GM12865 (cell line): ENCODE results near the gene TTLL1.
"Not testable (repeated sequence)": the region's sequence is repeated elsewhere in the genome, so short reads cannot be mapped to it uniquely, and the experiment has no call there.

Experiments
- DNase-seq: peaks from one replicate; pipeline ENCODE4 v3.0.0; 2010; ENCODE audit warnings: low read depth
- H3K4me3 ChIP-seq: 2 replicates; pipeline ENCODE4 v1.5.1; 2011; ENCODE audit warnings: mild to moderate bottlenecking, low read depth, low read length, control low read depth
- TF ChIP-seq, protein P1 (sequence below): IDR thresholded peaks from 2 replicates; pipeline ENCODE4 v1.5.1; 2011; ENCODE audit warnings: low read length, control low read depth, low read depth, inconsistent platforms; ENCODE audit not compliant: insufficient read depth; ENCODE audit errors: missing control alignments

Gene TTLL1

DNA sequence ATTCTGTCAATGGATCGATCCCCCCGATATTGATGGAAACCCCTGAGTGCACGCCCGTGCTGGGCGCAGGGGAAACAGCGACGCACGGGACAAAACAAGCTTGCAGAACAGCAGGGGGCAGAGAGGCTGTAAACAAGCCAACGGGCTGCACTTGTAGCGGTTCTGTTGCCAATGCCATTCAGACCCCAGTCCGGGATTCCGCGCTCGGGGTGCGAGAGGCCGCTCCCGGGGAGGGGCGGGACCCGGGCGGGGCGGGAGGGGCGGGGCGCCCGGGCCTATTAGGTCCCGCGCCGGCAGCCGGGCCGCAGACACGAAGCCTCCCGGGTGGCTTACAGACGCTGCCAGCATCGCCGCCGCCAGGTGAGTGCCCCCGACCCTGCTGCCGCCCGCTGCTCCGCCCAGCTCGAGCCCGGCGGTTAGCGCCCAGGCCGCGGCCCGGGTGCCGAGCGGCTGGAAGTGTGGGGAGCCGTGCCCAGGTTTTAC is 21.3 kb upstream of the TTLL1 start, which contains the start of gene BIK:
Gene BIK (plus strand): TSS at position 307 of the 483 bp plus-strand sequence. CDS start 13,273 bp downstream, outside the sequence.
- DNase-seq, result peak; percentile 82
- TF ChIP-seq, protein P1, sequence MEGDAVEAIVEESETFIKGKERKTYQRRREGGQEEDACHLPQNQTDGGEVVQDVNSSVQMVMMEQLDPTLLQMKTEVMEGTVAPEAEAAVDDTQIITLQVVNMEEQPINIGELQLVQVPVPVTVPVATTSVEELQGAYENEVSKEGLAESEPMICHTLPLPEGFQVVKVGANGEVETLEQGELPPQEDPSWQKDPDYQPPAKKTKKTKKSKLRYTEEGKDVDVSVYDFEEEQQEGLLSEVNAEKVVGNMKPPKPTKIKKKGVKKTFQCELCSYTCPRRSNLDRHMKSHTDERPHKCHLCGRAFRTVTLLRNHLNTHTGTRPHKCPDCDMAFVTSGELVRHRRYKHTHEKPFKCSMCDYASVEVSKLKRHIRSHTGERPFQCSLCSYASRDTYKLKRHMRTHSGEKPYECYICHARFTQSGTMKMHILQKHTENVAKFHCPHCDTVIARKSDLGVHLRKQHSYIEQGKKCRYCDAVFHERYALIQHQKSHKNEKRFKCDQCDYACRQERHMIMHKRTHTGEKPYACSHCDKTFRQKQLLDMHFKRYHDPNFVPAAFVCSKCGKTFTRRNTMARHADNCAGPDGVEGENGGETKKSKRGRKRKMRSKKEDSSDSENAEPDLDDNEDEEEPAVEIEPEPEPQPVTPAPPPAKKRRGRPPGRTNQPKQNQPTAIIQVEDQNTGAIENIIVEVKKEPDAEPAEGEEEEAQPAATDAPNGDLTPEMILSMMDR, result peak; percentile 41
- peak within 1 kb of the TSS; percentile 52 for H3K4me3 ChIP-seq

DNA sequence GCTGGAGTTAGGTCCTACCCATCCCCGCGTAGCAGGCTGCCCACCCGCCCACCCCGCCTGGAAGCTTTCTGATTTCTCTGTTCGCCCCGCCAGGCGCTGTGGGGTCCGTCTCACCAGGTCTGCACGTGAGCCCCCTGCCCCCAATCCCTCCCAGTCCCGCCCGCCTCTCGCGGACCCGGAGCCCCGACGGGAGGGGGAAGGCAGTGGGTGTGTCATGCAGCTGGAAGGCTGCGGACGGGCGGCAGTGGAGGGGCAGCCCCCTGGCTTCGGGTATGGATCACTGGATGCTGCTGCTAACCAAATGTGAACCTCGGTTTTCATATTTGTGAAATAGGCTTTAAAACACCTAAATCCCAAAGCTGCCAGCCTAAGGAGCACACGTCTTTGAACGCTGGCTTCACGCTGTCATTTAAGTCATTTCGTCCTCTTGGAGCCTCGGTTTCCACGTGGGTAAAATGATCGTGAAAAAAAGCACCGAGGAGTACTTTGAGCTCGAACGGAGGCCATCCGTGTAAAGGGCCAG is 20.8 kb upstream of the TTLL1 start:
- H3K4me3 ChIP-seq, result peak overlapping the region; percentile 52
- no peak for DNase-seq
- TF ChIP-seq, protein P1, result no peak

DNA sequence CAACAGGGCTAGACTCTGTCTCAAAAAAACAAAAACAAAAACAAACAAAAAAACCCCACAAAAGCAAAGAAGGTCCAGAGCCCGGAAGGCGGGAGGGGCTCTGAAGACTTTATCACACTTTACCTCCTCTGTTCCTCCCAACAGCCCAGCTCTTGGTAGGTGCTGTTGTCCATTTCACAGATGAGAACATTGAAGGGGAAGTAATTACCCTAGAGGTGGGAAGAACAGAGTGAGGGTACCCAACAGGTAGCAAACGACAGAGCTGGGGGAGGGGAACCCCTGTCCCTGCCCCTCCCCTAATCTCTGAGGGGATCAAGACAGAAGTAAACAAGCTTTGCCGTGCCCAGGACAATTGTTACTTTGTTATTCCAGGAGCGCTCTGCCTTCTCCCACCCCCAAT is 20.3 kb upstream of the TTLL1 start:
- TF ChIP-seq, protein P1, result no peak
- DNase-seq, result no peak
- no peak overlapping the region for H3K4me3 ChIP-seq

DNA sequence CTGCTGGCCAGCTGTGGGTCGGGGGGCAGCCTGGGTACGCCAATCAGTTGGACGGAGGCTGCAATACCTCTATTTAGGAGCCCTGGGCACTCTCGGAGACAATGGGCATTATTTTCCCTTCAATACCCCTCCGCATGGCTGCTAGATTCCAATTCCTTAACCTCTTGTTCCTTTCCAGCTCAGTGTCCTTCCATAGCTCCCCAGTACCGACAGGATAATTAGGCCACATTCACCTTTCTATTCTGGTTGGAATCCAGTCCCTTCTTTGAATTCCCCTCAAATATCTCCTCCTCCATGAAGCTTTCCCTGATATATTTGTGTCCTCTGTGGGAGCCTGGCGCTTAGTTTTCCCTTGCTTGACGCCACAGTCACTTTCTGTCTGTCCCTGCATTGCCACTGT is 17.1 kb upstream of the TTLL1 start:
- no peak overlapping the region for H3K4me3 ChIP-seq
- DNase-seq, result no peak
- TF ChIP-seq, protein P1, result no peak

DNA sequence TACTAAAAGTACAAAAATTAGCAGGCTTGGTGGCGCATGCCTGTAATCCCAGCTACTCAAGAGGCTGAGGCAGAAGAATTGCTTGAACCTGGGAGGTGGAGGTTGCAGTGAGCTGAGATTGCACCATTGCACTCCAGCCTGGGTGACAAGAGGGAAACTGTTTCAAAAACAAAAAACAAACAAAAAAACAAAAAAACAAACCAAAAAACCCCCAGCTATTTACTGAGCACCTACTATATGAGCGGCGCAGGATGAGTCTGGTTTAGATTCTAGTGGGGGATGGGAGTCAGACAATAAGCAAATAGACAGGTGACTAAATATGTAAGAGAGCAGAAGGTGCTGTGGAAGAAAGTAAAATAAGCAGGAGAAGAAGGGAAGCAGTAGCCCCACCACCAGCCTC is 15.8 kb upstream of the TTLL1 start:
- not testable (repeated sequence) for H3K4me3 ChIP-seq

DNA sequence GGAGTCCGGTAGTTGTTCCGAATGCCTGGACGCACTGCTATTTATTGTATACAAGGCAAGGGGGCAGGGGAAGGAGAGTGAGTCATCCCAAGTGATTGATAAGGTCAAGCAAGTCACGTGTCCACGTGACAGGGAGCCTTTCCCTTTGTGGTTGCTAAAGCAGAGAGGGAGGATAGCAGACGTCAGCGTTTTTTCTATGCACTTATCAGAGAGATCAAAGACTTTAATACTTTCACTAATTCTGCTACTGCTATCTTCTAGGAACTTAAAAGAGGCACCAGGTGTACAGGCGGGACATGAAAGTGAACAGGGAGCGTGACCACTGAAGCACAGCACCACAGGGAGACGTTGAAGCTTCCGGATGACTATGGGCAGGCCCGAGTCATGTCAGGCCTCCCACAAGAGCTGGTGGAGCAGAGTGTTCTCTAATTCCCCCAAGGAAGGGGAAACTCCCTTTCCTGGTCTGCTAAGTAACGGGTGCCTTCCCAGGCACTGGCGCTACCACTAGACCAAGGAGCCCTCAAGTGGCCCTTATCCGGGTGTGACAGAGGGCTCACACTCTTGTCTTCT is 14.9 kb upstream of the TTLL1 start:
- not testable (repeated sequence) for H3K4me3 ChIP-seq
- peak; percentile 76 for DNase-seq

More for the DNA sequence above, 15.8 kb upstream of the TTLL1 start:
- not testable (repeated sequence) for DNase-seq

DNA sequence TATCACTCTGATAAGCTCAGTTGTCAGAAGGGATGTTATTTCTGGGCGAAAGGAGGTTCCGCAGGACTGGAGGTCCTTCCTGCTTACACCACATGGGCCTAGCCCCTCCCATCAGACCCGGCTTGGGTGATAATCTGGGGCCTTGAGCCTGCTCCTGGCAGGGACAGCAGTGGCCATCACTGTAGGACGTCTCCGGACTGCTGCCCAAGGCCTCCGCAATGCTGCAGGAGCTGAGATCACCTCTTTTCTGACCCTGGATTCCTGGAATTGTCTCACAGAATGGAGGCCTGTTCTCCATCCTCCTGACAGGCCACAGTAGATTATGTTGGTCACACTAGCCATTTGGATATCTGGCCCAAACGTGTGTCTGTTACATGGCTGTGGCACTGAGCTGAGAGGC is 12.1 kb upstream of the TTLL1 start:
- TF ChIP-seq, protein P1, result no peak
- no peak overlapping the region for H3K4me3 ChIP-seq
- DNase-seq, result no peak

DNA sequence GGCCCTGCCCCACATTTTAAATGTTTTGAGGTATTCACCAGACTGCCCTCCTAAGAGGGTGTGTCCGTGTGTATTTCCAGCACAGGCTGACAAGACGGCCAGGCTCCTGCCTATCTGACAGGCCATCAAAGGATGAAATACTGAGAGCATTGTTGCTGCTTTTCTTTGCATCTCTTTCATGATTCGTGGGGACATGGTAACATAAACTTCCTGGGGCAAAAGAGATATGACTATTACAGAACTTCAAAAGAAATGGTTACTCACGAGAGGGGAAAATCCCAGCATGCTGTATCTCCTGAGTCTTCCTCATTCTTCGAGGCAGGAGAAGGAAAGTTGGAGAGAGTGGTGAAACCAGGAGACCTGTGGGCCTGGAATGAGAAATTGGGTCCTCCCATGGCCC is 11.0 kb upstream of the TTLL1 start:
- DNase-seq, result peak; percentile 42
- TF ChIP-seq, protein P1, result no peak
- H3K4me3 ChIP-seq, result no peak overlapping the region
